AG09319 (cell line): ENCODE results near the gene ANXA4.
"Not testable (repeated sequence)": the region's sequence is repeated elsewhere in the genome, so short reads cannot be mapped to it uniquely, and the experiment has no call there.

Experiments
- DNase-seq: peaks from one replicate; pipeline ENCODE4 v3.0.0-alpha.2; 2010; ENCODE audit warnings: low read depth; ENCODE audit errors: extremely low read depth
- CTCF ChIP-seq: IDR thresholded peaks from 2 replicates; pipeline ENCODE4 v1.5.1; 2011; ENCODE audit warnings: low read depth, mild to moderate bottlenecking, inconsistent platforms, low read length, moderate library complexity

The ANXA4 gene

GRCh38 chr2:69798909-69799526 is 57.1 kb downstream of the ANXA4 start:
- TF ChIP-seq CTCF, result no peak
- no peak for DNase-seq

GRCh38 chr2:69801745-69802290 is 59.9 kb downstream of the ANXA4 start:
- DNase-seq, result no peak
- no peak for TF ChIP-seq CTCF

GRCh38 chr2:69802781-69803367 is 60.9 kb downstream of the ANXA4 start:
- not testable (repeated sequence) for DNase-seq

GRCh38 chr2:69804416-69804815 is 62.5 kb downstream of the ANXA4 start:
- no peak for TF ChIP-seq CTCF

GRCh38 chr2:69805887-69806286 is 64.0 kb downstream of the ANXA4 start:
- TF ChIP-seq CTCF, result no peak

More at GRCh38 chr2:69804416-69804815, 62.5 kb downstream of the ANXA4 start:
- DNase-seq, result no peak

GRCh38 chr2:69807821-69808540 is 66.0 kb downstream of the ANXA4 start:
- no peak for DNase-seq
- no peak for TF ChIP-seq CTCF

More at GRCh38 chr2:69805887-69806286, 64.0 kb downstream of the ANXA4 start:
- DNase-seq, result no peak

GRCh38 chr2:69810550-69810949 is 68.6 kb downstream of the ANXA4 start:
- no peak for DNase-seq
- TF ChIP-seq CTCF, result no peak
